MM.1S (cell line): ENCODE measurements around the gene TMED8.
"Not testable (repeated sequence)": the region's sequence is repeated elsewhere in the genome, so short reads cannot be mapped to it uniquely, and the experiment has no call there.

Source experiments
- DNase-seq: peaks from one replicate; pipeline ENCODE4 v3.0.0-alpha.2; 2015
- H2AFZ ChIP-seq: fragments of 300-600 bp; sonication (generic); 2 replicates; pipeline ENCODE4 v1.6.0; 2016; ENCODE audit warnings: antibody characterized with exemption, low read length
- H3F3A ChIP-seq: fragments of 300-600 bp; sonication (generic); 2 replicates; pipeline ENCODE4 v1.6.1; 2016; ENCODE audit warnings: mild to moderate bottlenecking, antibody characterized with exemption, low read length, moderate library complexity, mixed read lengths; ENCODE audit not compliant: insufficient read depth
- H3K27ac ChIP-seq: fragments of 300-600 bp; sonication (generic); 2 replicates; pipeline ENCODE4 v1.5.1; 2016; ENCODE audit warnings: mild to moderate bottlenecking, low read length
- H3K27me3 ChIP-seq: fragments of 300-600 bp; sonication (generic); replicated peaks from 2 replicates; pipeline ENCODE4 v1.6.0; 2016; ENCODE audit warnings: low read length; ENCODE audit not compliant: insufficient read depth
- H3K36me3 ChIP-seq: fragments of 300-600 bp; sonication (generic); replicated peaks from 2 replicates; pipeline ENCODE4 v1.6.1; 2016; ENCODE audit warnings: mild to moderate bottlenecking, low read length, mixed read lengths; ENCODE audit not compliant: insufficient read depth
- H3K4me1 ChIP-seq: fragments of 300-600 bp; sonication (generic); 2 replicates; pipeline ENCODE4 v1.6.1; 2016; ENCODE audit warnings: low read length, mixed read lengths
- H3K4me2 ChIP-seq: fragments of 300-600 bp; sonication (generic); 2 replicates; pipeline ENCODE4 v1.6.0; 2016; ENCODE audit warnings: low read depth, low read length
- H3K4me3 ChIP-seq: fragments of 300-600 bp; sonication (generic); 2 replicates; pipeline ENCODE4 v1.5.1; 2016; ENCODE audit warnings: low read length, mixed read lengths
- H3K79me2 ChIP-seq: fragments of 300-600 bp; sonication (generic); 2 replicates; pipeline ENCODE4 v1.6.1; 2016; ENCODE audit warnings: mixed run types, low read length, mixed read lengths
- H3K9ac ChIP-seq: fragments of 300-600 bp; sonication (generic); 2 replicates; pipeline ENCODE4 v1.6.1; 2016; ENCODE audit warnings: low read length, mixed read lengths
- H3K9me2 ChIP-seq: fragments of 300-600 bp; sonication (generic); replicated peaks from 2 replicates; pipeline ENCODE4 v1.6.1; 2016; ENCODE audit warnings: mild to moderate bottlenecking, low read length, mixed read lengths; ENCODE audit not compliant: insufficient read depth
- H3K9me3 ChIP-seq: fragments of 300-600 bp; sonication (generic); replicated peaks from 2 replicates; pipeline ENCODE4 v1.6.1; 2016; ENCODE audit warnings: mild to moderate bottlenecking, low read length, mixed read lengths; ENCODE audit not compliant: insufficient read depth
- H4K20me1 ChIP-seq: fragments of 300-600 bp; sonication (generic); 2 replicates; pipeline ENCODE4 v1.6.1; 2016; ENCODE audit warnings: mild to moderate bottlenecking, low read length, moderate library complexity, mixed read lengths; ENCODE audit not compliant: insufficient read depth
- CTCF ChIP-seq: fragments of 300-600 bp; sonication (generic); IDR thresholded peaks from 2 replicates; pipeline ENCODE4 v1.5.1; 2016; ENCODE audit warnings: antibody characterized with exemption, low read length, mixed read lengths
- EZH2 ChIP-seq: fragments of 300-600 bp; sonication (generic); optimal IDR thresholded peaks from 2 replicates; pipeline ENCODE3; 2017; ENCODE audit warnings: low read depth, mild to moderate bottlenecking, antibody characterized with exemption, low read length, mixed read lengths
- EZH2phosphoT487 ChIP-seq: fragments of 300-600 bp; sonication (generic); IDR thresholded peaks from 2 replicates; pipeline ENCODE4 v1.6.1; 2018; ENCODE audit warnings: antibody characterized with exemption, low read length

TMED8 gene

GRCh38 chr14:77423423-77423822 lies 46.5 kb upstream of the TMED8 start, which contains the start of gene NOXRED1:
Gene NOXRED1 (minus strand): TSS chr14:77423523. CDS start chr14:77422889, 634 bp downstream.
- Histone ChIP-seq H3F3A (no peaks in the 10 kb centered on the region), H3K4me2 (no peak within 1 kb of the TSS), H3K36me3 (no peaks in the 10 kb centered on the region), H3K9me2 (no peaks in the 10 kb centered on the region), H3K27me3 (no peaks in the 10 kb centered on the region), H3K9me3 (no peaks in the 10 kb centered on the region), H4K20me1 (no peaks in the 10 kb centered on the region), H3K4me1 (no peaks in the 10 kb centered on the region), H2AFZ (no peak within 1 kb of the TSS), H3K4me3 (no peak within 1 kb of the TSS), H3K27ac (no peak within 1 kb of the TSS), H3K79me2 (no peaks in the 10 kb centered on the region), H3K9ac (no peak within 1 kb of the TSS)
- TF ChIP-seq CTCF, result no peak
- no peak for TF ChIP-seq EZH2phosphoT487
- TF ChIP-seq EZH2, result no peak
- no peak for DNase-seq

- H3K4me1 ChIP-seq, result no peaks in the 10 kb centered on the region
Measured at GRCh38 chr14:77421201-77421600, 44.3 kb upstream of the TMED8 start.

GRCh38 chr14:77416836-77417235 lies 39.9 kb upstream of the TMED8 start:
- H3K4me1 ChIP-seq, result no peaks in the 10 kb centered on the region
- no peak overlapping the region for H3K9ac ChIP-seq
- no peak overlapping the region for H3K4me2 ChIP-seq
- H3K9me3 ChIP-seq, result no peaks in the 10 kb centered on the region
- no peak overlapping the region for H3K4me3 ChIP-seq
- H3K27me3 ChIP-seq, result no peaks in the 10 kb centered on the region
- H3K36me3 ChIP-seq, result no peaks in the 10 kb centered on the region
- H3K27ac ChIP-seq, result no peak overlapping the region
- TF ChIP-seq EZH2, result no peak
- TF ChIP-seq CTCF, result no peak
- no peak for TF ChIP-seq EZH2phosphoT487
- no peaks in the 10 kb centered on the region for H3K9me2 ChIP-seq
- no peak overlapping the region for H2AFZ ChIP-seq
- DNase-seq, result no peak
- no peaks in the 10 kb centered on the region for H3F3A ChIP-seq
- H3K79me2 ChIP-seq, result no peaks in the 10 kb centered on the region
- H4K20me1 ChIP-seq, result no peaks in the 10 kb centered on the region

More at GRCh38 chr14:77421201-77421600, 44.3 kb upstream of the TMED8 start:
- no peak overlapping the region for H3K27ac ChIP-seq
- H3K79me2 ChIP-seq, result no peaks in the 10 kb centered on the region
- H2AFZ ChIP-seq, result no peak overlapping the region
- no peaks in the 10 kb centered on the region for H3K36me3 ChIP-seq
- H3K4me3 ChIP-seq, result no peak overlapping the region
- no peak for TF ChIP-seq CTCF
- TF ChIP-seq EZH2, result no peak
- no peak for TF ChIP-seq EZH2phosphoT487
- no peaks in the 10 kb centered on the region for H4K20me1 ChIP-seq
- no peak overlapping the region for H3K9ac ChIP-seq
- H3F3A ChIP-seq, result no peaks in the 10 kb centered on the region
- no peak overlapping the region for H3K4me2 ChIP-seq
- H3K27me3 ChIP-seq, result no peaks in the 10 kb centered on the region
- H3K9me3 ChIP-seq, result no peaks in the 10 kb centered on the region
- no peak for DNase-seq
- H3K9me2 ChIP-seq, result no peaks in the 10 kb centered on the region

- H3K9me2 ChIP-seq, DNase-seq, H3K9ac ChIP-seq, H3K79me2 ChIP-seq, H3K4me3 ChIP-seq, H3K36me3 ChIP-seq, H3F3A ChIP-seq, H3K27me3 ChIP-seq, H3K9me3 ChIP-seq, H3K4me1 ChIP-seq, H3K27ac ChIP-seq, H3K4me2 ChIP-seq, H4K20me1 ChIP-seq, H2AFZ ChIP-seq: not testable (repeated sequence)
Measured at GRCh38 chr14:77416098-77416497, 39.2 kb upstream of the TMED8 start.

- H3K36me3 ChIP-seq, H3K27ac ChIP-seq, H4K20me1 ChIP-seq, H3K4me2 ChIP-seq, H3K9me3 ChIP-seq, H3K4me3 ChIP-seq, DNase-seq, H3F3A ChIP-seq, H3K9ac ChIP-seq, H3K27me3 ChIP-seq, H3K9me2 ChIP-seq, H3K4me1 ChIP-seq, H2AFZ ChIP-seq, H3K79me2 ChIP-seq: not testable (repeated sequence)
Measured at GRCh38 chr14:77415403-77416030, 38.6 kb upstream of the TMED8 start.
